ENCODE data around the gene SYNGAP1.
A peak's percentile ranks its signal among the peaks of the same experiment; 100 is the strongest.
"Not testable (repeated sequence)": the region's sequence is repeated elsewhere in the genome, so short reads cannot be mapped to it uniquely, and the experiment has no call there.

The SYNGAP1 gene

DNA sequence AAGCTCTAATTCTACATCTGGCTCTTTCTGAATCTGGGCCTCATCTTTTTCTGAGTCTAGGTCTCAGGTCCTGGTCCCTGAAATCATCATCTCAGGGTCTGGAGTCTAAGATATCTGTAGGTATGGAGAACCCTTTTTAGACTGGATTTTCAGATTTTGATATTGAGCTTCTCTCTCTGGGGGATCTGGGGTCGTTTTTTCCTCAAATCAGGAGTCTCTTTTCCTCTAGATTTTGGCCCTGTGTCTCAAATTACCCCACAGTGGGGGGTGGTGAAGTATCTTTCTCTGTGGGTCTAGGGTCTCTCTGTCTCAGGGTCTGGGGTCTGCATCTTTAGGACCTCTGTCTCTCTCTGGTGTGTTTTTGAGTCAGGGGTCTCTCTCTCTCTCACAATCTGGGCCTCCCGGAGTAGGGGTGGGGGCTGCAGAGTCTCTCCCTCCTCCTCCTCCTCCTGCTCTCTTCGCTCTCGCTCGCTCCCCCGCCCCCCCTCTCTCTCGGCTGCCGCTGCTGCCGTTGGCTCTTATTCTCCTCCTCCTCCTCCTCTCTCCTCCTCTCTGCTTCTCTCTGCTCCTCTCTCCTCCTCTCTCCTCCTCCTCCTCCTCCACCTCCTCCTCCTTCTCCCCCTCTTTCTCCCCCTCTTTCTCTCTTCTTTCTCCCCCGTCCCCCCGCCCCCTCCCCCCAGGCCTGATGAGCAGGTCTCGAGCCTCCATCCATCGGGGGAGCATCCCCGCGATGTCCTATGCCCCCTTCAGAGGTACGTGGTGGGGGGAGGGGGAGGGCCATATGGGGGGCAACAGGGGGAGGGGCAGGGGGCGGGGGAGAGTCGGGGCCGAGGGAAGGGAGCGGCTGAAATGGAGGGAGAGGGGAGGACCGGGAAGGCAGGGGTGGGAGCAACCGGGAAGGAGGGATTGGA lies at the start of gene SYNGAP1:
Gene SYNGAP1 (plus strand): TSS at position 486 of the 911 bp plus-strand sequence. CDS start 200 bp downstream, at position 686.
- no peak for DNase-seq (ENCODE audit: extremely low read depth in 1 of 2, low read depth in 1 of 2)

DNA sequence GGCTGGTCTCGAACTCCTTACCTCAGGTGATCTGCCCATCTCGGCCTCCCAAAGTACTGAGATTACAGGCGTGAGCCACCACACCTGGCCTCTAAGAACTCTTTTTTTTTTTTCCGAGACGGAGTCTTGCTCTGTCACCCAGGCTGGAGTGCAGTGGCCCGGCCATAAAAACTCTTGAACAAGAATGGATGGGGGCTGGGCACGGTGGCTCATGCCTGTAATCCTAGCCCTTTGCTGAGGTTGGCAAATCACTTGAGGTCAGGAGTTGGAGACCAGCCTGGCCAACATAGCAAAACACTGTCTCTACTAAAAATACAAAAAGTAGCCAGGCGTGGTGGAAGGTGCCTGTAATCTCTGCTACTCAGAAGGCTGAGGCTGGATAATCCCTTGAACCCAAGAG lies 48.0 kb upstream of the SYNGAP1 start:
- DNase-seq (ENCODE audit: extremely low read depth in 1 of 2, low read depth in 1 of 2), result not testable (repeated sequence)

DNA sequence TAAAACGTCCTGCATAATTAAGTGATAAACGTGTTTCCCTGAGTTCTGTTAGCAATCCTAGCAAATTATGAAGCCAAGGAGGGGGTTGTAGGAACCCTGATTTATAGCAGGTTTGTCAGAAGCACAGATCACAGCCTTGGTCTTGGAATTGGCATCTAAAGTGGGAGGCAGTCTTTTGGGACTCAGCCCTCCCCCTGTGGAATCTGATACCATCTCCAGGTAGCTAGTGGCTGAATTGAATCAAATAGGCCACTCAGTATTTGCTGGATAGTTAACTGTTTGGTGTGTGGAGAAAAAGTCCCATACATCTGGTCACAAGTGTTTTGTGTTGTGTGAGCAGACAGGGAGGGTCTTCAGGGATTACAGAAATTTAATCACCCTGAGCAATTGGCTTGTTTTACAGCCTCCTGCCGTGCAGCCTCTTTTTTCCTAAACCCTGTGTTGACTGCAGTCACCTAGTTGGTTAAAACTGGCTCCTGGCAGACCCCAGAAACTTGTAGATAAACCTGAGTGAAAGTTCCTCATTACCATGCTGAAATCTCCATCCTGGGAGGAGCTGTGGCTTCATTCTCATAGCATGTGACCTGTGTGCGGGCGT lies 47.2 kb upstream of the SYNGAP1 start:
- no peak for DNase-seq (ENCODE audit: extremely low read depth in 1 of 2, low read depth in 1 of 2)

DNA sequence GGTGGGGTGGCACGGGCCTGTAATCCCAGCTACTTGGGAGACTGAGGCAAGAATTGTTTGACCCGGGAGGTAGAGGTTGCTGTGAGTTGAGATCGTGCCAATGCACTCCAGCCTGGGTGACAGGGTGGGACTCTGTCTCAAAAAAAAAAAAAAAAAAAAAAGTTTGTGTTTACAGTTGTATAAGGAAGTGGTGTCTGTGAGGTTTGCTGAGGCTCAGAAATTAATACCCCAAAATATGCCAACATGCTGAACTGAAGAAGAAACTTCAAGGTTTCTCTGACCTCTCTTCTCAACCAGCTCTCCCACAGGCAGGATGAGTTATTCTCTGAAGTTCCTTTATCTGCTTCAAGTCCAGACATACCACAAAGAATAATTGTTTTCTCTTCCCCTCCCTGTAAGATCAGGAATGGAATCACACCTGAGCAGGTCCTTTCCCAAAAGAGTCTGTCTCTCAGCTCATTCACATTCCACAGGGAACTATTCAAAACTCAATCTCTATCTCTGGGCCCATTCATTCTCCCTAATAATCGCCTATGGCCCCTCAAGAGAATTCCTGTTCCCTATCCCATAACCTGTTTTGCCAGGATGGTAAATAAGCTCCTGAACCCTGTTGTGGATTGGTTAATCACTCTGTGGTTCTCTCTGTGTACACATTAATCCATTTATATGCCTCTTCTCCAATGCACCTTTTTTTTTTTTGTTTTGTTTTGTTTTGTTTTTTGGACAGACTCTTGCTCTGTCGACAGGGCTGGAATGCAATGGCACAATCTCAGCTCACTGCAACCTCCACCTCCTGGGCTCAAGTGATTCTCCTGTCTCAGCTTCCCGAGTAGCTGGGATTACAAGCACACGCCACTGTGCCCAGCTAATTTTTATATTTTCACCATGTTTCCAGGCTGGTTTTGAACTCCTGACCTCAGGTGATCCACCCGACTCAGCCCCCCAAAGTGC lies 45.6 kb upstream of the SYNGAP1 start:
- DNase-seq (ENCODE audit: extremely low read depth in 1 of 2, low read depth in 1 of 2), result no peak

DNA sequence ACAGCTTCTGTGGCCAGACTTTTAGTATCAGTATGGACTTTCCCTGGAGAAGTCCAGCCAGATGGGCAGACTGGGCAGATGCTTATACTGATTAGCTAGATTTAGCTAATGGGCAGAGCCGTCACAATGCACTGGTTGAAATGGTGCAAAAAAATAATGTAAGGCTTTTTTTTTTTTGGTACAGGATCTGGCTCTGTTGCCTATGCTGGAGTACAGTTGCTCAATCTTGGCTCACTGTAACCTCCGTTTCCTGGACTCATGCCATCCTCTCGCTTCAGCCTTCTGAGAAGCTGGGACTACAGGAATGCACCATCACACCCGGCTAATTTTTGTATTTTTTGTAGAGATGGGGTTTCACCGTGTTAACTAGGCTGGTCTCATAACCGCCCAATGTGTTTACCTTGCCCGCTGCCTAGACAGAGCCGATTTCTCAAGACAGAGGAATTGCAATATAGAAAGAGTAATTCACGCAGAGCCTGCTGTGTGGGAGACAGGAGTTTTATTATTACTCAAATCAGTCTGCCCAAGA lies 44.7 kb upstream of the SYNGAP1 start:
- no peak for DNase-seq (ENCODE audit: extremely low read depth in 1 of 2, low read depth in 1 of 2)

DNA sequence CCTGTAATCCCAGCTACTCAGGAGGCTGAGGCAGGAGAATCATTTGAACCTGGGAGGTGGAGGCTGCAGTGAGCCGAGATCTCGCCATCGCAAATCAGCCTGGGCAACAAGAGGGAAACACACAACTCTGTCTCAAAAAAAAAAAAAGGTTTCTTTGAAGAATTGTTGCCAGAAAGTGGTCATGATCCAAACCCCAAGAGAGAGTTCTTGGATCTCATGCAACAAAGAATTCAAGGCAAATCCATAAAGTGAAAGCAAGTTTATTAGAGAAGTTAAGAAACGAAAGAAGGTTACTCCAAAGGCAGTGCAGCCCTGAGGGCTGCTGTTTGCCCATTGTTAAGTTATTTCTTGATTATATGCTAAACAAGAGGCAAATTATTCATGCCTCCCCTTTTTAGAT lies 42.7 kb upstream of the SYNGAP1 start:
- no peak for DNase-seq (ENCODE audit: extremely low read depth in 1 of 2, low read depth in 1 of 2)

DNA sequence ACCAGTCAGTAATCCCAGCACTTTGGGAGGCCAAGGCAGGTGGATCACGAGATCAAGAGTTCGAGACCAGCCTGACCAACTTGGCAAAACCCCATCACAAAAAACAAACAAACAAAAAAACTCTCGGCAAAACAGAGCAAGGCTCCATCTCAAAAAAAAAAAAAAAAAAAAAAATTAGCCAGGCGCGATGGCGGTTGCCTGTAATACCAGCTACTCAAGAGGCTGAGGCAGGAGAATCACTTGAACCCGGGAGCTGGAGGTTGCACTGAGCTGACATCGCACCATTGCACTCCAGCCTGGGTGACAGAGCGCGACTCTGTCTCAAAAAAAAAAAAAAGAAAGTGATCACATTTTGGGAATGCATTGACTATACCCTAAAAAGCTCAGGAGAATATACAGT lies 40.7 kb upstream of the SYNGAP1 start:
- DNase-seq (ENCODE audit: extremely low read depth in 1 of 2, low read depth in 1 of 2), result not testable (repeated sequence)

DNA sequence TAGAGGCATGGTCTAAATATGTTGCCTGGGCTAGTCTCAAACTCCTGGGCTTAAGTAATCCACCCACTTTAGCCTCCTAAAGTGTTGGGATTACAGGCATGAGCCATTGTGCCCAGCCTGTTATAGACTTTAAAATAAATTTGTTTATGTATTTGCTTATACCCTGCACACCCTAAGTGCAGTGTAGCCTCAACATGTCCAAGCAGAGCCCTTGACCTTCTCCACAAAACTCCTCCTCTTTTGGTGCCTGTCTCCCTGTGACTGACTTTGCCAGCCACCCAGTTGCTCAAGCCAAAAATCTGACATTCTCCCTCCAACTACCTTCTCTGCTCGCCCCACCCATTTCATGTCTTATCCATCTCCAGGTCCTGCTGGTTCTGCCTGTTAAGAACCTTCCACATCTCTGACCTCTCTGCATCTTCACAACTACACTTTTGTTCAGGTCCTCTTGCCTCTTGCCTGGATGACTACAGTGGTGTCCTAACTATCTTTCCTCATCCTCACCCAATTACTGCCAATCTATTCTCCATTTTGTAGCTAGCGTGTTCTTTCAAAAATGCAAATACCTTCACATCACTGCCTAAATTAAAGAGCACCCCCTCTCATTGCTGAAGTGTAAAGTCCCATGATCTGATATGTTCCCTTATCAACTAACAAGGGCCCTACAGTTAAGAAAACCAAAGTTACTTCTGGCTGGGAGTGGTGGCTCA lies 39.4 kb upstream of the SYNGAP1 start:
- no peak for DNase-seq (ENCODE audit: extremely low read depth in 1 of 2, low read depth in 1 of 2)

DNA sequence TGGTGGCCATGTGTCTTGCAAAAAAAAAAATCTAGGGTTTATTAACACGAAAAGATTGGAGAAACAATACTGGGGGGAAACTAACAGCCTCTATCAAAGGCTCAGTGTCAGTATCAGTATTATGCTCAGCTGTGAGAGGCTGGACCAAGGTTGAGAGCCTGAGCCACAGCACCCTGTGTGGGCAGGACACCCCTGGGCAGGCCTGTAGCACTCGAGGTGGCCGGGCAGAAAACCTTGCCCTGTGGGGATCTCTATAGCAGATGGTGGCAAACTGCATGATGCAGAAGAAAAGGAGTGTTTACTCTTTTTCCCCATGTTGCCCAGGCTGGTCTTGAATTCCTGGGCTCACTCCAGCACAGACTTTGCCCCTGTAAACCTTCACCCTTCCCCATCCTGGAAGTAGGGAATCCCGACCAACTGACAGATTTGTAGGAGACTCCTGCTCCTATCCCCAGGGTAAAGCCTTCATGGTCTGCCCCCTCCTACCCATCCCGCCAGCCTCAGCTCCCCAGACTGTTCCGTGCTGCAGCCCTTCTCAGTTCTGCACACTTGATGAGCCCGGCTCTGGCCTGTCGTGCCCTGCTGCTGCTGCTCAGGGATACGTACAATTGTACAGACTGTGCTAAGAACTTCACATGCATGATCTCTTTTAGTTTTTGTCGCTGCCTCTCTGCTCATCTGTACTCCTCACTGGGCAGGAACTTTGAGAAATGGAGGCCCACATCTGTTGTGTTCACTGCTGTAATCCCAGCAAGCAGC lies 36.3 kb upstream of the SYNGAP1 start:
- DNase-seq (ENCODE audit: extremely low read depth in 1 of 2, low read depth in 1 of 2), result no peak

DNA sequence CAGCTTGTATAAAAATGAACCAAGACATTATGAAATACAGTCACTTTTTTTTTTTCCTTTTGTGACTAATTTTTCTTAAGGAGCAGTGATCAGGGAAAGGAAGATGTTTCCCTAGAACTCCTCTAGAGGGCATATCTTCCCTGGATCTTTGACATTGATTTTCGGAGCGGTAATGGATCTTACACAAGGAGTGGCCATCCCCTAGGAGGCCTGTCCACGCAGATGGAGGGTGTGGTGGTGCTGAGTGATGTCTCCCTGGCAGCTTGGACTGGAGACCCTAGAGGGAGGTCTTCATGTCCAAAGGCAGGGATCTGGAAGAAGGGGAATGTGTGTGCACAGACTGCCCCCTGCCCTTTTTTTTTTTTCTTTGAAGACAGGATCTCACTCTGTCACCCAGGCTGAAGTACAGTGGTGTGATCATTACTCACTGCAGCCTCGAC lies 35.3 kb upstream of the SYNGAP1 start:
- no peak for DNase-seq (ENCODE audit: extremely low read depth in 1 of 2, low read depth in 1 of 2)

DNA sequence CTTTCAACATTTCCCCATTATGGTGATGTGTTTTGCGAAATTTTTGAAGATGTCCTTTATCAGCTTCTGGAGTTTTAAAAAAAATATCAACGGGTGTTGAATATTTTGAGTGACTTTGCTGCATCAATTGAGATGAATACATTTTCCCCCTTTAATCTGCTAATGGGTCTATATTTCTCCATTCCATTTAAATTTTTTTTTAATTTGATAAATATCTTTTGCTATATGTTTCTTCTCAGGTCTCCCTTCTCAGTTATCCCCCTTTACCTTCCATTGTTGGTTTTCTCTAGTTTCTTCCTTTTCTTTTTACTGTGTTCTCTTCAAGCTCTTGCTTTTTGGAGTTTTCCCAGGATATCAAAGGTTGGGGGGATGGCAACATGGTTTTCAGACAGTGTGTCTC lies 29.7 kb upstream of the SYNGAP1 start:
- no peak for DNase-seq (ENCODE audit: extremely low read depth in 1 of 2, low read depth in 1 of 2)

DNA sequence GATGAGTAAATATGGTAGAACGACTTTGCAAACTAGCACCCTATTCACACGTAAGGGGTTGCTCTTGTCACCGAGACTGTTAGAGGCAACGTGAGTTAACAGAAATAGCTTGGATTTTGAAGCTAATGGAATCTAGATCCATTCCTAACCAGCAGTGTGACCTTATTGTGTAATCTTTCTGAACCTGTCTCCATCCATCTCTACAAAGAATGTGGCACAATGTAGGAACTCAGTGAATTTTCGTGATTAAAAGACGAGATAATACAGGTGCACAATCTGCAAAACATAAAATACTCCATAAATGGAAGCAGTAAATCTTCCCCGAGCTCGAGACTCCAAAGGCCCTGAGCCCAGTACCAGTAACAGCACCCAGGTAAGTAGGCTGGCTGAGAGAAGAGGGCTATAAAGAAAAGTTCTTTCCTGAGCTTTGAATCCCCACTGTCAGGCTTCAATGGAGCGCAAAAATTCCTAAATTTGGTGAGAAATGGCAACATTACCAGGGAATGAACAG lies 29.0 kb upstream of the SYNGAP1 start:
- no peak for DNase-seq (ENCODE audit: extremely low read depth in 1 of 2, low read depth in 1 of 2)

DNA sequence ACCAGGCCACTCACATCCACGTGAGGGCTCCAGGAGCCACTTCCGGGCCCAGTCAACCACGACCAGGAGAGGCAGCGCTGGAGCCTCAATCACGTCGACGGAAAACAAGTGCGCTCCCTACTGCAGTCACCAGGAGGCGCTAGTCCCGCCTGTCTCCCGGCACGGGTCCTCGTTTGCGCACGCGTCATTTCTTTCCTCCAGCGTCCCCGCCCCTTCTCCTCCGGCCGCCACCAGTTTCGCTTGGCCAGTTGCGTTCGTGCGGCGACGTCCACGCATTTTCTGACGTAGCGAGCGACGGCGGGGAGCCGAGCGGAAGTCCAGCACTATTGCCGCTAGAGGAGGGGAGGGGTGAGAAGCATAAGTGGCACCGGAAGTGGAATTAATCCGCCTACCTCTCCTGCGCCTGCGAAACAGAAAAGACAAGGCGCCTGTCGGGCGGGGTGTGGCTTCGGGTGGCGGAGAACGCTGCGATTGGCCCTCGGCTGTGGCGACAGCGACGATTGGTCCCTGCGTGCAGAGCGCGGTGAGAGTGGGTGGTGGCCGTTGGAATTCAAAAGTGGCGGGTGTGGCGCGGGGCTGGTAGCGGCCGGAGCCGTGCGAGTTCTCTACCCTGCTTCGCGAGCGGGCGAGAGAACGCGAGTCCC lies 28.5 kb upstream of the SYNGAP1 start, which contains the start of gene KIFC1:
Gene KIFC1 (plus strand): TSS at position 546 of the 644 bp plus-strand sequence. CDS start 163 bp downstream, outside the sequence.
- peak; percentile 98 to 99 for DNase-seq (ENCODE audit: extremely low read depth in 1 of 2, low read depth in 1 of 2)

DNA sequence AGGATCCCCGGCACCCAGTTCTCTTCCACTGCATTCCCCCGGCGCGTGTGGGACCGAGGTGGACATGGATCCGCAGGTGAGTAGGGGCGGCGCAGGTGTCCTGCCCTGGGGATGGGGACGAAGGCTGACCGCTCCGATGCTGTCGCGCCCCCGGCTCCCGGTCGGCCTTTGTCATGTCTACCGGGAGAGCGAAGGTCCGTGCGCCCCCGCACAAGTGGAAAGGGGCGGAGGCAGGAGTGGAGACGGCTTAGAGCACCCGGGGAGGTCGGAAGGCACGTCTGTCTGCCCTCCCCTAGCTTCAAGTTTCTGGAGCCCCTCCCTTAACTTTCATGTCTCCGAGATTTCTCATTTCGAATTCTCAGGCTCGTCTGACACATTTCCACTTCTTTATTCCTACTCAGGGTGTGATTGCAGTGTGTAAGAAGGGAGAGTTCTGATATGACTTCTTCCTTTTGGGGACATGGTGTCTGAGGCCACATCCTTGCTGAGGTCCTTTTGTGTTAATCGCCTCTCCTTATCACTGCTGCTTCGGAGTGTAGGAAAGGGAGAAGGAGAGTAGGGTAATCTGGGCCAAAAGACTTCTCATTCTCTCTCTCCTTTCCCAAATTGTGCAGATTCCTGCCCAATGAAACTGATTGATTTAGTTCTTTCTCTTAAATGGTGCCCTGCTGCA lies 27.8 kb upstream of the SYNGAP1 start:
- DNase-seq (ENCODE audit: extremely low read depth in 1 of 2, low read depth in 1 of 2), result peak in 1 of 2 donors; percentile 52

DNA sequence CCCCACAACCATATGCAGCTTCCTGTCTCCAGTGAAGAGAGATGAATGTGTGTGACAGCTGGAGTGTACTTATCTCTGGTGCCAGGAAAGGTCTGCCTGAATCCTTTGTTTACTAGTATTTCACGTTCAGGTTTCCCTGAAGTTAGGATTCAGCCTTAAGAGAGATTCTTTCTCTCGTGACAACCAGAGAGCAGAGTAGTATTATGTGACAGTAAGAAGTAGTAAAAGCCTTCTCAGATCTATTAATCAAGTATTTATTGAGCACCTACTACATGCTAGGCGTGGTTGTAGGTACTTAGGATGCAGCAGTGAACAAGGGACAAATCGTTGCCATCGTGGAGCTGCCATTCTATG lies 27.3 kb upstream of the SYNGAP1 start:
- DNase-seq (ENCODE audit: extremely low read depth in 1 of 2, low read depth in 1 of 2), result no peak

DNA sequence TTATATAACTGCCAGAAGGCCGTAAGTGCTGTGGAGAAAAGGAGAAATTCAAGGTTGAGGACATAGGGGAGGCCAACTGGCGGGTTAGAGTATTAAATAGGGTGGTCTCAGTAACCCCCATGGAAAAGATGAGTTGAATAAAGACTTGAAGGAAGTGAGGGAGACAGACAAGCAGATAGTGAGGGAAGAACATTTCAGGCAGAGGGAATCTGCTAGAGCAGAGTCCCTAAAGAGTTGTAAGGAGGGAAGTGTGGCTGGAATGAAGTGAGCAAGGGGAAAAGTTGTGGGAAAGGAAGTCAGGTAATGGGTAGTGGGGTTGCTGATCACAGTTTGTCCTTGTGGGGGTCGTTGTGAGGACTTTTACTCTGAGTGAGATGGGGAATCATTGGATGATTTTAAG lies 26.9 kb upstream of the SYNGAP1 start:
- DNase-seq (ENCODE audit: extremely low read depth in 1 of 2, low read depth in 1 of 2), result no peak

DNA sequence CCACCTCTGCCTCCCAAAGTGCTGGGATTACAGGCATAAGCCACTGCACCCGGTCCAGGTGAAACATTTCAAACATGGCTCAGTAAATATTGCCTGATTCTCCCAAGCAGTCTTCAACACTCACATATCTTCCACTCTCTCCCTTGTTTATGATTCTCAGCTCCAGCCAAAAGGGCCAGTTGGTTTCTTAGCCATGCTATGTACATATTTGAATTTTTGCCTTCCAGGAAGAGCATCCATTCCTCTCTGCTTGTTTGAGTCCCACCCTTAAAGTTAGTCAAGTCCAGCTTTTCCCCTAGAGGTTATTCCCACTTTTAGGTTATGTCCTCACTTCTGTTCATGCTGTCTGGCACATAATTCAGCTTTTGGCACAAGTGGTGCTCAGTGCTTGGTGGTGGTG lies 22.3 kb upstream of the SYNGAP1 start:
- DNase-seq (ENCODE audit: extremely low read depth in 1 of 2, low read depth in 1 of 2), result no peak

DNA sequence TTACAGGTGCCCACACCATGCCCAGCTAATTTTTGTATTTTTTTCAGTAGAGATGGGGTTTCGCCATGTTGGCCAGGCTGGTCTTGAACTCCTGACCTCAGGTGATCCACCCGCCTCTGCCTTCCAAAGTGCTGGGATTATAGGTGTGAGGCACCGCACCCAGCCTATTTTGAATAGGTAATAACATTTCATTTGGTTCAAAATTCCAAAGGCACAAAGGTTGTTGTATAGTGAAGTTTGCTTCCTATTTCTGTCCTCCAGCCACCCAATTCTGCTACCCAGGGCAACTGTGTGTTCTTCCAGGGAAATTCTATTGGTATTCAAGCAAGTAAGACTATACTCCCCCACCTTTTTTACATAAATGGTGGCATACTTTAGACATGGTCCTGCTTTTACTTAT lies 21.3 kb upstream of the SYNGAP1 start:
- DNase-seq (ENCODE audit: extremely low read depth in 1 of 2, low read depth in 1 of 2), result not testable (repeated sequence)
